Left ventricle myocardium superior (tissue), 1 donor: Measurements from ENCODE around the gene DMRT3. TPM values are rescaled to one million over a fixed set of nuclear protein-coding genes. Genes with fewer than 3 reads are reported as not detected.

Source experiments
- ATAC-seq: fragments of 200-7000 bp; cut with Tn5 transposase; one replicate; pipeline ENCODE4 v1.9.1; 2020; ENCODE audit warnings: mild to moderate bottlenecking, moderate library complexity
- DNase-seq: peaks from one replicate; pipeline ENCODE4 v3.0.0-alpha.2; 2020
- intact Hi-C: fragments of 100-400 bp; cut with micrococcal nuclease; formaldehyde crosslinking; loops from one replicate; pipeline ENCODE4 v1.11.0; 2022
- total RNA-seq: library from RNA; stranded (reverse); fragmentation: NEBNext Ultra II Directional; extraction: Animal tissue kit (Norgen Biotek cat#: 25700); gene quantifications from one replicate; pipeline ENCODE4 v1.2.1, GENCODE V29; 2021
- donor health status: DM: no; HTN: yes; CAD: no; lungs with severe emphysema.

Gene DMRT3
- total RNA-seq, 1 donor from 2014 or later, result not detected

DNA sequence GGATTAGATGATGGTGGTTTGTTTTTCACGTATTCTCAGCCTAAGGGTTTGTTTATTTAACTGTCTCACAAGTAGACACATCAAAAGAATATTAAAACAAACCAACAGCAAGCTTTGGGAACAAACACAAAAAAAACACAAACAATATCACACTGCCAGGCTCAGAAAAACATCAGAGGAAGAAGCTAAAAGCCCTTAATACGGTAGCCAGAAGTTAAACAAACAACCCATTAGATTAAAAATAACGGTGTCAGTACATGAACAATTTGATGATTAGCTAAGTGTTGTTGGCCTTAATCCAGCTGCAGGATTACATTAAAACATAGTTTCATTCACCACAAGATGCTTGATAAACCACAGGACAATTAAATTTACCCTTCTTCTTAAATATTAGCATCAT lies 57.8 kb downstream of the DMRT3 start:
- intact Hi-C loops, result no loop called here
- ATAC-seq, result no peak
- no peak for DNase-seq

- no peak for DNase-seq
- intact Hi-C loops, result no loop called here
- ATAC-seq, result no peak
Measured at GRCh38 chr9:1039589-1039988, 63.1 kb downstream of the DMRT3 start.

Other genes with a start within 250 kb of the DMRT3 start
- not detected for gene DMRT1, start 135.0 kb upstream of the DMRT3 start, total RNA-seq
- 0.12 TPM for gene DMRT2, start 73.7 kb downstream of the DMRT3 start, total RNA-seq